GM10248 (cell line): Measurements from ENCODE around the gene CREBZF.

Experiments
- CTCF ChIA-PET: fragments of 300-600 bp; sonication (Branson Sonifier 250); formaldehyde crosslinking; extraction: SDS; loops from one replicate; lab custom pipeline; 2021; ENCODE audit warnings: antibody characterized with exemption; lab: Yijun Ruan, JAX
- POLR2A ChIA-PET: fragments of 350-650 bp; sonication (Branson Sonifier 250); formaldehyde crosslinking; extraction: SDS; loops from one replicate; lab custom pipeline; 2020; ENCODE audit warnings: antibody characterized with exemption; lab: Yijun Ruan, JAX
- DNase-seq: peaks from one replicate; pipeline ENCODE4 v3.0.0; 2012; ENCODE audit errors: extremely low spot score
- CTCF ChIP-seq: IDR thresholded peaks from 2 replicates; pipeline ENCODE4 v1.5.1; 2012; ENCODE audit warnings: mild to moderate bottlenecking, low read depth; ENCODE audit errors: extremely low read depth, missing control alignments, control extremely low read depth

CREBZF gene

GRCh38 chr11:85651118-85651517 lies 13.8 kb downstream of the CREBZF start:
- ChIA-PET POLR2A (no interaction called here), CTCF (no interaction called here)
- no peak for TF ChIP-seq CTCF
- DNase-seq: no peak

GRCh38 chr11:85647604-85648299 lies 17.2 kb downstream of the CREBZF start, which contains the start of gene TMEM126A:
TSS of gene TMEM126A (plus strand) at chr11:85647967. CDS start at chr11:85650256, 2,289 bp downstream.
- DNase-seq: peak; percentile 89
- ChIA-PET CTCF (interaction anchor here (1.0 to 3.8 kb wide), 7 partner anchors 10 to 207 kb away, joined by 3 to 27 read pairs (median 8); partner anchors contain the start of genes CCDC83, CREBZF, DLG2 and TMEM126B), POLR2A (interaction anchor here (0.7 to 1.7 kb wide), 6 partner anchors 8 to 912 kb away, joined by 3 to 11 read pairs (median 4); partner anchors contain the start of genes CREBZF and TMEM126B)
- no peak for TF ChIP-seq CTCF

- CTCF ChIA-PET: interaction anchor here (1.0 to 3.8 kb wide), 6 partner anchors 10 to 208 kb away, joined by 3 to 27 read pairs (median 6); partner anchors contain the start of genes CCDC83 and CREBZF
- TF ChIP-seq CTCF: no peak
- POLR2A ChIA-PET: interaction anchor here (1.1 to 1.7 kb wide), 4 partner anchors 9 to 19 kb away, joined by 3 to 11 read pairs (median 8); partner anchors contain the start of genes CREBZF and TMEM126B
- DNase-seq: no peak
Measured at GRCh38 chr11:85647078-85647477, 17.9 kb downstream of the CREBZF start.

GRCh38 chr11:85643191-85643614 lies 21.7 kb downstream of the CREBZF start:
- no peak for TF ChIP-seq CTCF
- no peak for DNase-seq
- ChIA-PET CTCF (no interaction called here), POLR2A (no interaction called here)

- POLR2A ChIA-PET: no interaction called here
- CTCF ChIA-PET: no interaction called here
- no peak for TF ChIP-seq CTCF
- no peak for DNase-seq
Measured at GRCh38 chr11:85634747-85635146, 30.2 kb downstream of the CREBZF start.

GRCh38 chr11:85628771-85629341 lies 36.1 kb downstream of the CREBZF start:
- DNase-seq: no peak
- no peak for TF ChIP-seq CTCF
- CTCF ChIA-PET: interaction anchor here (0.7 to 2.3 kb wide), 5 partner anchors 9 to 36 kb away, joined by 3 to 10 read pairs (median 4); partner anchors contain the start of genes CREBZF and TMEM126A
- POLR2A ChIA-PET: interaction anchor here (1.1 to 1.4 kb wide), 2 partner anchors 19 to 24 kb away, joined by 6 to 11 read pairs; partner anchors contain the start of gene TMEM126A
